ENCODE data around the gene MACF1. TPM values are rescaled to one million over a fixed set of nuclear protein-coding genes. Genes with fewer than 3 reads are reported as not detected.
"Not testable (repeated sequence)": the region's sequence is repeated elsewhere in the genome, so short reads cannot be mapped to it uniquely, and the experiment has no call there.

MACF1 gene
- total RNA-seq, 1 donor: 218 TPM

- no peak overlapping the region for H3K4me3 ChIP-seq (ENCODE audit: low read length)
- no peaks in the 10 kb centered on the region for H3K27me3 ChIP-seq (ENCODE audit: insufficient read depth, low read length)
- H3K4me1 ChIP-seq (ENCODE audit: insufficient read depth, low read length): peaks cover 7% of the 10 kb centered on the region
- H3K9me3 ChIP-seq (ENCODE audit: low read depth, low read length): no peaks in the 10 kb centered on the region
Measured at GRCh38 chr1:39526466-39527189, 322.1 kb downstream of the MACF1 start.

DNA sequence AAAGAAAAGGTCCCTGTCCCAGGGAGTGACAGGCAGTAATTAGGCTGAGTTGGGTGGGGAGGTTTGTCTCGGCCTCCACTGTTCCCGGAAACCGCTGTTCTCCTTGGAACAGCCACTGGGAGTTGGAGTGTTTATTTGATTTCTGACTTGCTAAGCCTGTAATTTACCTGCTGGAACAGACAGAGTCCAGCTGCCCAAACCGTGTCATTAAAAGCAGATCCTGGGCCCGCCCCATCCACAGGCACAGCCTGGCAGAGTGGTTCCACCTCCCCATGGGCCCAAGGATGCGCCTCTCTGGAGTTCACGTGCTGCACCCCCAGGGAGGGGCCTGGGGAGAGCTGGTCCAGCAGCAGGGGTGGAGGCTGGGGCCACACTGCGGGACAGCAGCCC is 322.7 kb downstream of the MACF1 start:
- not testable (repeated sequence) for H3K4me3 ChIP-seq (ENCODE audit: low read length); H3K9me3 ChIP-seq (ENCODE audit: low read depth, low read length); H3K4me1 ChIP-seq (ENCODE audit: insufficient read depth, low read length); H3K27me3 ChIP-seq (ENCODE audit: insufficient read depth, low read length)

DNA sequence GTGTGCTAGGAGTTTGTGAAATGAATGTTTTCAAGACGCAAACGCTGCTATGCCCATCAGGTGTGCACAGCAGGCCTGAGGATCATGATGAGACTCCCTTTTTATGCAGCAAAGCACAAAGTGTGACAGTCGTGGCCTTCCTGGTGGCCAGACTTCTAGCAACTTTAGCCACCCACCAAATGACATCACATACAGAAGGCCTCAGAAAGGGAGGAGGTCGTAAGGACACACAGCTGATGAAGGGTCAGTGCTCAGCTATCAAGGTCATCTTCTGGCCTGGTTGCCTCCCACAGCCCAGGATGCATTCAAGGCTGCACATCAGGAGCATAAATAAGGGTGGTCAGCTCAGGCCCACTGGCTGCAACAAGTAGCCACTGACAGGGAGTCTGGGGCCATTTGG is 323.6 kb downstream of the MACF1 start:
- Histone ChIP-seq H3K4me1 (ENCODE audit: insufficient read depth, low read length) (peaks cover 7% of the 10 kb centered on the region), H3K9me3 (ENCODE audit: low read depth, low read length) (no peaks in the 10 kb centered on the region), H3K4me3 (ENCODE audit: low read length) (no peak overlapping the region), H3K27me3 (ENCODE audit: insufficient read depth, low read length) (no peaks in the 10 kb centered on the region)

DNA sequence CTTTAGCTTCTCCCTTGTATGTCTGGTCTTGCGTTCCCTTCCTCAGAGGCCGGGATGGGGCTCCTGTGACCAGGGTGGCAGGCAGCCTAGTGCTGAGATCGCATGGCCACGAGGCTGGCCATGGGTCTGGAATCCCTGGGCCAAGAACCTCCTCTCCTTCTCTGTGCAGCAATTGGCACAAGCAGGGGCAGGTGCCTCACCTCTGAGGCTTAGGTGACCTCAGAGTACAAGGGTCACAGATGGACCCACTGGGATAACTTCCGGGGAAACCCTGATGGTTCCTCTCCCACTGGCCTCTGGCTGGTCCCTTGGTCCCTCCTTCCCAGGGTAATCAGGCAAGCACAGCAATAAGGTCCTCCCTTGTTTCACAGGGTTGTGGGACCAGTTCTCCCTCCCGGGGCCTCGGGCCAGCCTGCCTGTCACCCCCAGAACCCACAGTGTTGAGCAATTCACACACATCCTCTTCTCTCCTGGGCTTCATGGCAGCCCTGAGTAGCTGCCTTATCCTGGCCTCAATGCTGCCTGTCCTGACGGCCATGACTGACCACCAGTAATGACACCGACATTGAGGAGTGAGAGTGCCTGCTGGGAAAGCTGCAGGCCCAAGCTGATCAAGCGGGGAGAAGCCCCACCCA is 325.5 kb downstream of the MACF1 start:
- Histone ChIP-seq H3K9me3 (ENCODE audit: low read depth, low read length) (no peaks in the 10 kb centered on the region), H3K4me1 (ENCODE audit: insufficient read depth, low read length) (peaks cover 7% of the 10 kb centered on the region), H3K4me3 (ENCODE audit: low read length) (no peak overlapping the region), H3K27me3 (ENCODE audit: insufficient read depth, low read length) (no peaks in the 10 kb centered on the region)

GRCh38 chr1:39531526-39531925 is 327.0 kb downstream of the MACF1 start:
- Histone ChIP-seq H3K4me3 (ENCODE audit: low read length) (no peak overlapping the region), H3K27me3 (ENCODE audit: insufficient read depth, low read length) (no peaks in the 10 kb centered on the region), H3K4me1 (ENCODE audit: insufficient read depth, low read length) (no peaks in the 10 kb centered on the region), H3K9me3 (ENCODE audit: low read depth, low read length) (no peaks in the 10 kb centered on the region)

- Histone ChIP-seq H3K4me3 (ENCODE audit: low read length) (no peak overlapping the region), H3K4me1 (ENCODE audit: insufficient read depth, low read length) (no peaks in the 10 kb centered on the region), H3K9me3 (ENCODE audit: low read depth, low read length) (no peaks in the 10 kb centered on the region), H3K27me3 (ENCODE audit: insufficient read depth, low read length) (no peaks in the 10 kb centered on the region)
Measured at GRCh38 chr1:39533442-39533841, 328.9 kb downstream of the MACF1 start.

Other genes starting within 250 kb of the MACF1 start
- gene AKIRIN1, start 213.4 kb upstream of the MACF1 start, total RNA-seq: 103 TPM
- gene NDUFS5, start 178.3 kb upstream of the MACF1 start, total RNA-seq: 272 TPM